Uterus (tissue), 4 donors: Measurements from ENCODE around the gene AKR1C8. TPM values are rescaled to one million over a fixed set of nuclear protein-coding genes. Genes with fewer than 3 reads are reported as not detected.

Experiments used
- DNase-seq, 2 donors: peaks; one replicate each; pipeline ENCODE4 v3.0.0-alpha.2; 2019 to 2020
- H3K27ac ChIP-seq, 2 donors: fragments of 200-600 bp; sonication (generic); 1 replicate in 1 of 2; 2 replicates in 1 of 2; pipeline ENCODE4 v1.5.1; 2016 to 2018
- H3K27me3 ChIP-seq, 2 donors: fragments of 200-600 bp; sonication (generic); one replicate each; pipeline ENCODE4 v1.5.1; 2018 to 2019; ENCODE audit warnings: control low read depth in 1 of 2
- H3K36me3 ChIP-seq, 2 donors: fragments of 200-600 bp; sonication (generic); one replicate each; pipeline ENCODE4 v1.5.1; 2019; ENCODE audit warnings: control low read depth in 1 of 2
- H3K4me1 ChIP-seq, 2 donors: fragments of 200-600 bp; sonication (generic); one replicate each; pipeline ENCODE4 v1.5.1; 2018 to 2019; ENCODE audit warnings: control low read depth in 1 of 2
- H3K4me3 ChIP-seq, 2 donors: fragments of 200-600 bp; sonication (generic); 1 replicate in 1 of 2; 2 replicates in 1 of 2; pipeline ENCODE4 v1.5.1; 2018 to 2019; ENCODE audit warnings: mild to moderate bottlenecking in 1 of 2
- H3K9me3 ChIP-seq, 2 donors: fragments of 200-600 bp; sonication (generic); one replicate each; pipeline ENCODE4 v1.5.1; 2019; ENCODE audit warnings: control low read depth in 1 of 2
- POLR2A ChIP-seq, 2 donors: fragments of 450-650 bp; IDR thresholded peaks; one replicate each; pipeline ENCODE4 v1.6.1; 2016; ENCODE audit warnings: antibody characterized with exemption in 2 of 2, mild to moderate bottlenecking in 1 of 2, moderate library complexity in 1 of 2
- intact Hi-C: fragments of 100-400 bp; cut with DNase I; formaldehyde crosslinking; loops from one replicate; pipeline ENCODE4 v1.15.1; 2023; ENCODE audit warnings: low total_unique reads
- total RNA-seq, 4 donors: library from RNA; depleted of rRNA in 3 of 4; stranded (reverse); fragments of >200 nt in 3 of 4; gene quantifications; one replicate each; pipeline versions ENCODE4 v1.1.0 to v1.2.4, GENCODE V29; 2014 to 2023
- TF ChIP-seq, protein P1 (sequence below), 4 experiments: fragments of 200-600 bp in 2 of 4; fragments of 450-650 bp in 2 of 4; sonication (generic) in 2 of 4; IDR thresholded peaks; one replicate each; pipeline ENCODE4 v1.5.1; 2016 to 2019; ENCODE audit warnings: antibody characterized with exemption in 4 of 4, mild to moderate bottlenecking in 2 of 4, moderate library complexity in 1 of 4
- donor health status: DM: yes; HTN: yes; CAD: no.

Gene AKR1C8
- total RNA-seq, 4 donors from 2014 or later = not detected

DNA sequence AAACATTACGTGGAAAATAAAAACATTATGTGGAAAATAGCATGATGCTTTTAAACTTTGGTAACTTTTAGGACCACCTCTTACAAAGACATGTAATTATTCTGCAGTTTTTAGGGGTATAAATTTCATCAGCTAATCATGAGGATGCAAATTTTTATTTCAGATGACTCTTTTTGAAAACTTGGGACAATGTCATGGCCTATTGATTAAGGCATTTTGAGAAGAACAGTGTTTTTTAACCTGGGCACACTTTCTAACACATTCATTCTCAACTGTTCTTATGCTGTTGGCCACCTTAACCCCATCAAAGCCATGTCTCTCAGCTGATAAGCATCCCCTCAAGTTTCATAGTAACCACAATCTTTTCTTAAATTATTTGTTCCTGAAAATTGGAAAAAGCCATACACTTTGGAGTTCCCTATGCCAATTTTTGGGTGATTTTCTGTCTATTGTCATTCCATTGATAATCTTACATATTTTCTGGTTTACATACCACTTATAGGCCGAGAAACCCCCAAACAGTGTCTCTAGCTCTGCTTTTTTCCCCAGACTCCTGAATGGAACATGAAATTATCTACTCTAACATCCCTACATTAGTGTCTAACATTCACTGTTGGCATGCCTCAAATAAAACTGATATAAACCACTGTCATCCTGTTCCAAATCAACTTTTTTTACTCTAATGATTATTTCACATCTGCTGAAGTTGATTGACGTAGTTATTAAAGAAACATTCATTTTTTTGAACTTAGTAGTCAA lies 76.1 kb downstream of the AKR1C8 start:
- TF ChIP-seq, protein P1, sequence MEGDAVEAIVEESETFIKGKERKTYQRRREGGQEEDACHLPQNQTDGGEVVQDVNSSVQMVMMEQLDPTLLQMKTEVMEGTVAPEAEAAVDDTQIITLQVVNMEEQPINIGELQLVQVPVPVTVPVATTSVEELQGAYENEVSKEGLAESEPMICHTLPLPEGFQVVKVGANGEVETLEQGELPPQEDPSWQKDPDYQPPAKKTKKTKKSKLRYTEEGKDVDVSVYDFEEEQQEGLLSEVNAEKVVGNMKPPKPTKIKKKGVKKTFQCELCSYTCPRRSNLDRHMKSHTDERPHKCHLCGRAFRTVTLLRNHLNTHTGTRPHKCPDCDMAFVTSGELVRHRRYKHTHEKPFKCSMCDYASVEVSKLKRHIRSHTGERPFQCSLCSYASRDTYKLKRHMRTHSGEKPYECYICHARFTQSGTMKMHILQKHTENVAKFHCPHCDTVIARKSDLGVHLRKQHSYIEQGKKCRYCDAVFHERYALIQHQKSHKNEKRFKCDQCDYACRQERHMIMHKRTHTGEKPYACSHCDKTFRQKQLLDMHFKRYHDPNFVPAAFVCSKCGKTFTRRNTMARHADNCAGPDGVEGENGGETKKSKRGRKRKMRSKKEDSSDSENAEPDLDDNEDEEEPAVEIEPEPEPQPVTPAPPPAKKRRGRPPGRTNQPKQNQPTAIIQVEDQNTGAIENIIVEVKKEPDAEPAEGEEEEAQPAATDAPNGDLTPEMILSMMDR (IDR thresholded peaks at IDR 0.05) = no peak
- no peak for TF ChIP-seq POLR2A (IDR thresholded peaks at IDR 0.05)
- Histone ChIP-seq H3K4me3 (no peak overlapping the region), H3K36me3 (no peaks in the 10 kb centered on the region), H3K4me1 (no peaks in the 10 kb centered on the region), H3K9me3 (no peaks in the 10 kb centered on the region), H3K27ac (no peak overlapping the region), H3K27me3 (no peaks in the 10 kb centered on the region)
- intact Hi-C loops = no loop called here
- DNase-seq = no peak

DNA sequence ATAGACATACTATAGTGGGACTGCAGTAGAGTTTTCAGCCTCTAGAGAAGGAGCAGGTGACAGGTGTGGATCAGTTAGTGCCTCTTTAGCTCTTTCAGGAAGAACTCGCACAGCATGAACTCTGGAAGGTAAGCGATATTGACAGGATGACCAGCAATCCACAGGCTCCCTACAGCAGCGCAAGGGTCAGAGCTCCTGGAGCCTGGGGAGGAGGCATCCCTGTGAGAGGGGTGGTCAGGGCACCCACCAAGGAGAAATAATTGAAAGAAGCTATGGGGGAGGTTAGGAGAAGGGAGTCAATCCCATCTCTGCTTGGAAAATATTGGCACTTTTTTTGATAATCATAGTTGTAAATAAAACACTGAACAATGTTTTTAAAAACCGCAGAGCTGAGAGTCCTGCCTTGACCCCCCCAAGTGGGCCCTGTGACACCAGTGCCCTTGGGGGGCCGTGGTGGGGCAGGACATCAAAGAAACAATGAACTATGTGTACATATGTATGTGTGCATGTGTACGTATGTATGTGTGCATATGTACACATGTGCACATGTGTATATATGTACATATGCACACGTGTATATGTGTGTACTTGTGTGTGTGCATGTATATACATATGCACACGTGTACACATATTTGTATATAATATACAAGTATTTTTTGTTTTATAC lies 77.0 kb downstream of the AKR1C8 start:
- intact Hi-C loops = no loop called here
- DNase-seq = no peak
- TF ChIP-seq, protein P1 (IDR thresholded peaks at IDR 0.05) = no peak
- no peak for TF ChIP-seq POLR2A (IDR thresholded peaks at IDR 0.05)
- no peak overlapping the region for H3K27ac ChIP-seq
- no peak overlapping the region for H3K4me3 ChIP-seq
- H3K9me3 ChIP-seq = no peaks in the 10 kb centered on the region
- H3K4me1 ChIP-seq = no peaks in the 10 kb centered on the region
- H3K27me3 ChIP-seq = no peaks in the 10 kb centered on the region
- no peaks in the 10 kb centered on the region for H3K36me3 ChIP-seq

DNA sequence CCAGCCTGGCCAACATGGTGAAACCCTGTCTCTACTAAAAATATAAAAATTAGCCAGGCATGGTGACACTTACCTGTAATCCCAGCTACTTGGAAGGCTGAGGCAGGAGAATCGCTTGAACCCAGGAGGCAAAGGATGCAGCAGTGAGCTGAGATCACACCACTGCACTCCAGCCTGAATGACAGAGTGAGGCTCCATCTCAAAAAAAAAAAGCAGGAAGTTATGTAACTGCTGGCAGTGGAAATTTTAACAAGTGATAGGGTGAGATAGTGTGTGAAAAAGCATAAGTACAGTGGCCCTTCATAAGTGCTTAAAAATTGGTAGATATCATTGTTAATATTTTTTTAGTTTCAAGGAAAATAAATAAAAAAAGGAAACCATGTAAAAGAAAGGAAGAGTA lies 78.4 kb downstream of the AKR1C8 start:
- intact Hi-C loops = no loop called here
- H3K27ac ChIP-seq = no peak overlapping the region
- TF ChIP-seq POLR2A (IDR thresholded peaks at IDR 0.05) = no peak
- TF ChIP-seq, protein P1 (IDR thresholded peaks at IDR 0.05) = no peak
- H3K27me3 ChIP-seq = no peaks in the 10 kb centered on the region
- H3K9me3 ChIP-seq = no peaks in the 10 kb centered on the region
- no peak for DNase-seq
- no peaks in the 10 kb centered on the region for H3K36me3 ChIP-seq
- no peaks in the 10 kb centered on the region for H3K4me1 ChIP-seq
- no peak overlapping the region for H3K4me3 ChIP-seq

DNA sequence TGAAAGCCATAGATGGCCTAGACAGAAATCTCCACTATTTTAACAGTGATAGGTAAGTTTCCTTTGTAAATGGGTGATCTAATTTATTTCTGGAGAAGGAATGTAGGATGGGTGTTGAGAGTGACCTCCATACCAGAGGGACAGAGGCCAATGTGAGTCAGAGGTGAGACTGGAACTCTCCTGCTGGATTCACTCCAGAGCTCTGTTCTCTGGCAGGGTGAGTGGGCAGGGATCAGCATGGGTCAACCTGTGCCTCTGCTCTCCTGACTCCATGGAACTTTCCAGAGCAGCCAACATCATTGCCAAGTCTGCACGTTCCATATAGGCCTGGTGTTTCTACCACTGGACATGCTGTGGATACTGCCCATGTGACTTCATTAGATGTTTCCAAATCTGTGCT lies 79.3 kb downstream of the AKR1C8 start:
- Histone ChIP-seq H3K9me3 (no peaks in the 10 kb centered on the region), H3K4me3 (no peak overlapping the region), H3K4me1 (no peaks in the 10 kb centered on the region), H3K27ac (no peak overlapping the region), H3K27me3 (no peaks in the 10 kb centered on the region), H3K36me3 (no peaks in the 10 kb centered on the region)
- no peak for DNase-seq
- intact Hi-C loops = no loop called here
- TF ChIP-seq POLR2A (IDR thresholded peaks at IDR 0.05) = no peak
- TF ChIP-seq, protein P1 (IDR thresholded peaks at IDR 0.05) = no peak

Other genes starting within 250 kb of the AKR1C8 start
- gene AKR1C1, start 221.7 kb downstream of the AKR1C8 start, total RNA-seq = 10 to 100 TPM in 2 of 4 donors, 1 to 10 TPM in 2; 6.3 to 60.9 (median 21.5) TPM
- gene AKR1C2, start 181.3 kb downstream of the AKR1C8 start, total RNA-seq = 1 to 10 TPM; 1.0 to 5.4 (median 4.4) TPM
- gene AKR1C3, start 90.7 kb downstream of the AKR1C8 start, total RNA-seq = 10 to 100 TPM in 2 of 4 donors, 1 to 10 TPM in 2; 6.0 to 35.6 (median 16.7) TPM
- gene AKR1C4, start 11.7 kb upstream of the AKR1C8 start, total RNA-seq = not detected
- gene UCN3, start 179.8 kb upstream of the AKR1C8 start, total RNA-seq = not detected
- gene TUBAL3, start 219.7 kb upstream of the AKR1C8 start, total RNA-seq = not detected
- gene NET1, start 227.4 kb upstream of the AKR1C8 start, total RNA-seq = 100 to 1,000 TPM in 2 of 4 donors, 10 to 100 TPM in 2; 21.0 to 126 (median 87.0) TPM